ENCODE data around the gene KLHL29. TPM values are rescaled to one million over a fixed set of nuclear protein-coding genes. Genes with fewer than 3 reads are reported as not detected.
"Not testable (repeated sequence)": the region's sequence is repeated elsewhere in the genome, so short reads cannot be mapped to it uniquely, and the experiment has no call there.

The KLHL29 gene
- total RNA-seq, 2 donors from 2014 or later: 1.0 to 2.4 TPM

DNA sequence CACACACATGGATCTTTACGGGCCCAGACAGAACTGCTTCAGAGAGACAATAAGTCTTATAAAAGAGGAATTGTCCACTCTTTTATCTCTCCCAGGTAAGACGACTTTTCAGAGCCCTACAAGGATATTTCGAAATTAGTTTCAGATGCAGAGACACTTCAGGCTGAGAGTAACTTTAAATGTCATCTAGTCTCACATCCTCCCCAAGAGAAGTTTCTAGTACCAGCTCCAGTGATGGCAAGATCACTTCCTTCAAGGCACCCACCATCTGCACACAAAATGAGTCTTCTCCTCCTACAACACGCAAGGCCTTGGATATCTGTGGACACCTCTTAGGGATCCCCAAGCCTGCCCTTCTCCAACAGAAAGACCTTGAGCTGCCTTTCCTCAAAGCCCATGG, 39.0 kb upstream of the KLHL29 start:
- Mint-ChIP-seq H3K9me3 (no peaks in the 10 kb centered on the region), H3K36me3 (ENCODE audit: low read depth) (no peaks in the 10 kb centered on the region), H3K4me3 (no peak overlapping the region), H3K4me1 (no peaks in the 10 kb centered on the region), H3K27ac (no peak overlapping the region), H3K27me3 (ENCODE audit: insufficient read depth) (peaks cover 12% of the 10 kb centered on the region)
- H3K4me3 ChIP-seq (ENCODE audit: low read length): no peak overlapping the region
- no peaks in the 10 kb centered on the region for H3K4me1 ChIP-seq (ENCODE audit: control insufficient read depth, insufficient read depth, low read length)
- WGBS, 2 experiments (ENCODE audit: insufficient coverage in 1 of 2, insufficient read length in 1 of 2): 84 to 86% methylated on average over 4 of the region's 4 CpGs
- DNase-seq: peak; percentile 17
- no peaks in the 10 kb centered on the region for H3K9me3 ChIP-seq (ENCODE audit: control insufficient read depth, low read length)
- no peaks in the 10 kb centered on the region for H3K27me3 ChIP-seq (ENCODE audit: control insufficient read depth, insufficient read depth, low read length, poor library complexity, severe bottlenecking)
- no peak overlapping the region for H3K9ac ChIP-seq (ENCODE audit: extremely low read depth, low read length, poor library complexity, severe bottlenecking)
- TF ChIP-seq, protein P1, sequence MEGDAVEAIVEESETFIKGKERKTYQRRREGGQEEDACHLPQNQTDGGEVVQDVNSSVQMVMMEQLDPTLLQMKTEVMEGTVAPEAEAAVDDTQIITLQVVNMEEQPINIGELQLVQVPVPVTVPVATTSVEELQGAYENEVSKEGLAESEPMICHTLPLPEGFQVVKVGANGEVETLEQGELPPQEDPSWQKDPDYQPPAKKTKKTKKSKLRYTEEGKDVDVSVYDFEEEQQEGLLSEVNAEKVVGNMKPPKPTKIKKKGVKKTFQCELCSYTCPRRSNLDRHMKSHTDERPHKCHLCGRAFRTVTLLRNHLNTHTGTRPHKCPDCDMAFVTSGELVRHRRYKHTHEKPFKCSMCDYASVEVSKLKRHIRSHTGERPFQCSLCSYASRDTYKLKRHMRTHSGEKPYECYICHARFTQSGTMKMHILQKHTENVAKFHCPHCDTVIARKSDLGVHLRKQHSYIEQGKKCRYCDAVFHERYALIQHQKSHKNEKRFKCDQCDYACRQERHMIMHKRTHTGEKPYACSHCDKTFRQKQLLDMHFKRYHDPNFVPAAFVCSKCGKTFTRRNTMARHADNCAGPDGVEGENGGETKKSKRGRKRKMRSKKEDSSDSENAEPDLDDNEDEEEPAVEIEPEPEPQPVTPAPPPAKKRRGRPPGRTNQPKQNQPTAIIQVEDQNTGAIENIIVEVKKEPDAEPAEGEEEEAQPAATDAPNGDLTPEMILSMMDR (conservative IDR thresholded peaks at IDR 0.05): no peak
- H3K27ac ChIP-seq (ENCODE audit: low read depth, low read length): no peak overlapping the region
- H3K36me3 ChIP-seq (ENCODE audit: control insufficient read depth, insufficient read depth, low read length): no peaks in the 10 kb centered on the region

- TF ChIP-seq, protein P1 (conservative IDR thresholded peaks at IDR 0.05): no peak
- Histone ChIP-seq H3K9ac (ENCODE audit: extremely low read depth, low read length, poor library complexity, severe bottlenecking) (no peak overlapping the region), H3K4me3 (ENCODE audit: low read length) (no peak overlapping the region), H3K4me1 (ENCODE audit: control insufficient read depth, insufficient read depth, low read length) (no peaks in the 10 kb centered on the region), H3K27ac (ENCODE audit: low read depth, low read length) (no peak overlapping the region), H3K36me3 (ENCODE audit: control insufficient read depth, insufficient read depth, low read length) (no peaks in the 10 kb centered on the region), H3K27me3 (ENCODE audit: control insufficient read depth, insufficient read depth, low read length, poor library complexity, severe bottlenecking) (peaks cover 2% of the 10 kb centered on the region), H3K9me3 (ENCODE audit: control insufficient read depth, low read length) (no peaks in the 10 kb centered on the region)
- no peaks in the 10 kb centered on the region for H3K9me3 Mint-ChIP-seq
- no peak for DNase-seq
- no peaks in the 10 kb centered on the region for H3K4me1 Mint-ChIP-seq
- no peak overlapping the region for H3K27ac Mint-ChIP-seq
- no peak overlapping the region for H3K4me3 Mint-ChIP-seq
- H3K27me3 Mint-ChIP-seq (ENCODE audit: insufficient read depth): peaks cover 12% of the 10 kb centered on the region
- WGBS, 2 experiments (ENCODE audit: insufficient coverage in 1 of 2, insufficient read length in 1 of 2): 92 to 97% methylated on average over 7 to 8 of the region's 8 CpGs
- H3K36me3 Mint-ChIP-seq (ENCODE audit: low read depth): no peaks in the 10 kb centered on the region
These were observed 38.2 kb upstream of the KLHL29 start for GRCh38 chr2:23346781-23347180.

- peaks cover 17% of the 10 kb centered on the region for H3K27me3 Mint-ChIP-seq (ENCODE audit: insufficient read depth)
- H3K4me1 Mint-ChIP-seq: no peaks in the 10 kb centered on the region
- TF ChIP-seq, protein P1 (conservative IDR thresholded peaks at IDR 0.05): no peak
- Histone ChIP-seq H3K36me3 (ENCODE audit: control insufficient read depth, insufficient read depth, low read length) (no peaks in the 10 kb centered on the region), H3K27me3 (ENCODE audit: control insufficient read depth, insufficient read depth, low read length, poor library complexity, severe bottlenecking) (peaks cover 8% of the 10 kb centered on the region), H3K27ac (ENCODE audit: low read depth, low read length) (no peak overlapping the region), H3K9me3 (ENCODE audit: control insufficient read depth, low read length) (no peaks in the 10 kb centered on the region), H3K4me1 (ENCODE audit: control insufficient read depth, insufficient read depth, low read length) (no peaks in the 10 kb centered on the region), H3K4me3 (ENCODE audit: low read length) (no peak overlapping the region), H3K9ac (ENCODE audit: extremely low read depth, low read length, poor library complexity, severe bottlenecking) (no peak overlapping the region)
- H3K9me3 Mint-ChIP-seq: no peaks in the 10 kb centered on the region
- DNase-seq: peak; percentile 40
- 92 to 93% methylated on average over 15 to 18 of the region's 18 CpGs for WGBS, 2 experiments (ENCODE audit: insufficient coverage in 1 of 2, insufficient read length in 1 of 2)
- H3K27ac Mint-ChIP-seq: no peak overlapping the region
- H3K4me3 Mint-ChIP-seq: no peak overlapping the region
- no peaks in the 10 kb centered on the region for H3K36me3 Mint-ChIP-seq (ENCODE audit: low read depth)
These were observed 37.4 kb upstream of the KLHL29 start for GRCh38 chr2:23347471-23348092.

DNA sequence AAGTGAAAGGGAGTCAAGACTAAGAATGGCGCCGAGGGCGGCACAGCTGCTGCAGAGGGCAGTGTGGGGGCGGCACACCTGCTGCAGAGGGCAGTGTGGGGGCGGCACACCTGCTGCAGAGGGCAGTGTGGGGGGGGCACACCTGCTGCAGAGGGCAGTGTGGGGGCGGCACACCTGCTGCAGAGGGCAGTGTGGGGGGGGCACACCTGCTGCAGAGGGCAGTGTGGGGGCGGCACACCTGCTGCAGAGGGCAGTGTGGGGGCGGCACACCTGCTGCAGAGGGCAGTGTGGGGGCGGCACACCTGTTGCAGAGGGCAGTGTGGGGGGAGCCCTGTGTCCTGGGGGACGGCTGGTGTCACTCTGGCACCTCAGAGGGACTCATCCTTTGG, 36.9 kb upstream of the KLHL29 start:
- not testable (repeated sequence) for H3K4me1 Mint-ChIP-seq; H3K27me3 ChIP-seq (ENCODE audit: control insufficient read depth, insufficient read depth, low read length, poor library complexity, severe bottlenecking); H3K9ac ChIP-seq (ENCODE audit: extremely low read depth, low read length, poor library complexity, severe bottlenecking); H3K9me3 ChIP-seq (ENCODE audit: control insufficient read depth, low read length); H3K36me3 Mint-ChIP-seq (ENCODE audit: low read depth); H3K9me3 Mint-ChIP-seq; H3K27ac Mint-ChIP-seq; H3K4me3 Mint-ChIP-seq; H3K27ac ChIP-seq (ENCODE audit: low read depth, low read length); H3K4me3 ChIP-seq (ENCODE audit: low read length); H3K4me1 ChIP-seq (ENCODE audit: control insufficient read depth, insufficient read depth, low read length); DNase-seq; H3K36me3 ChIP-seq (ENCODE audit: control insufficient read depth, insufficient read depth, low read length)
- WGBS, 2 experiments (ENCODE audit: insufficient coverage in 1 of 2, insufficient read length in 1 of 2): 94% methylated on average over 2 to 8 of the region's 10 CpGs
- peaks cover 17% of the 10 kb centered on the region for H3K27me3 Mint-ChIP-seq (ENCODE audit: insufficient read depth)

Measured in endodermal cell (in vitro differentiated cells).